ENCODE data around the gene PRPF8.

The PRPF8 gene

GRCh38 chr17:1684378-1685189, at the start of gene PRPF8:
Gene PRPF8, minus strand, starts transcription at chr17:1684867. Its CDS starts 296 bp downstream, at chr17:1684571.
- peak; percentile 95 for DNase-seq (ENCODE audit: low read depth)

GRCh38 chr17:1733759-1734158, 49.1 kb upstream of the PRPF8 start:
- no peak for DNase-seq (ENCODE audit: low read depth)

- no peak for DNase-seq (ENCODE audit: low read depth)
These were observed 48.2 kb upstream of the PRPF8 start for GRCh38 chr17:1732833-1733321.

- DNase-seq (ENCODE audit: low read depth) = no peak
These were observed 47.7 kb upstream of the PRPF8 start for GRCh38 chr17:1732241-1732832.

GRCh38 chr17:1731194-1731506, 46.5 kb upstream of the PRPF8 start:
- DNase-seq (ENCODE audit: low read depth) = no peak

- DNase-seq (ENCODE audit: low read depth) = peak; percentile 68
These were observed 45.9 kb upstream of the PRPF8 start for GRCh38 chr17:1730326-1731193.

- no peak for DNase-seq (ENCODE audit: low read depth)
These were observed 45.3 kb upstream of the PRPF8 start for GRCh38 chr17:1729966-1730325.

GRCh38 chr17:1727876-1728630, 43.4 kb upstream of the PRPF8 start:
- no peak for DNase-seq (ENCODE audit: low read depth)

- DNase-seq (ENCODE audit: low read depth) = no peak
These were observed 42.7 kb upstream of the PRPF8 start for GRCh38 chr17:1727258-1727789.

GRCh38 chr17:1726626-1727257, 42.1 kb upstream of the PRPF8 start:
- DNase-seq (ENCODE audit: low read depth) = no peak

- DNase-seq (ENCODE audit: low read depth) = no peak
These were observed 41.2 kb upstream of the PRPF8 start for GRCh38 chr17:1725642-1726511.

GRCh38 chr17:1724869-1725641, 40.4 kb upstream of the PRPF8 start:
- no peak for DNase-seq (ENCODE audit: low read depth)

- peak; percentile 70 for DNase-seq (ENCODE audit: low read depth)
These were observed 39.7 kb upstream of the PRPF8 start, which contains the start of gene WDR81 for GRCh38 chr17:1724351-1724868. Gene WDR81, plus strand, starts transcription at chr17:1724704. Its CDS starts 256 bp downstream, at chr17:1724960.

- peak; percentile 78 for DNase-seq (ENCODE audit: low read depth)
These were observed 37.4 kb upstream of the PRPF8 start for GRCh38 chr17:1722022-1722421.

- no peak for DNase-seq (ENCODE audit: low read depth)
These were observed 36.3 kb upstream of the PRPF8 start for GRCh38 chr17:1720856-1721386.

- no peak for DNase-seq (ENCODE audit: low read depth)
These were observed 33.9 kb upstream of the PRPF8 start for GRCh38 chr17:1718362-1719165.

GRCh38 chr17:1716912-1717695, 32.4 kb upstream of the PRPF8 start:
- DNase-seq (ENCODE audit: low read depth) = peak; percentile 99
